NCI-H1092 (cell line): ENCODE measurements around the gene NSF.

Source experiments
- DNase-seq: peaks from one replicate; lab custom pipeline; 2025; lab: John Stamatoyannopoulos, UW

Gene NSF

DNA sequence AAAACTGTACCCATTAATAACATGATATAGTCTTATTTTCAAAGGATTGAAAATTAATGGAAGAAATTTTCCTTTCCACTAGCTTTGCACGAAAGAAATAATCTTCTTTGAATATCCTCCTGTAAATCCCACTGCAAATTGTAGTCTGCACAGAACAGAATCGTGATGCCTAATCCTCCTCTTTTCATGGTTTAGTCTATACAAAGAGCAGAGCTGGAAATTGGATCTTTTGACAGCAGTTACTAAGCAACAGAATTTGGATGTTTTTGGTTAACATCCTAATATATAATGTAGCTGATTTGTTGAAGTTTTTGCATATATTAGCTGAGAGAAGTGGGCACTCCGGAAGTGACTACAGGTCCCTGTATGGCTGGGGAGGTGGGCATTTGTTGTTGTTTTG is 129.4 kb downstream of the NSF start:
- DNase-seq = no peak

DNA sequence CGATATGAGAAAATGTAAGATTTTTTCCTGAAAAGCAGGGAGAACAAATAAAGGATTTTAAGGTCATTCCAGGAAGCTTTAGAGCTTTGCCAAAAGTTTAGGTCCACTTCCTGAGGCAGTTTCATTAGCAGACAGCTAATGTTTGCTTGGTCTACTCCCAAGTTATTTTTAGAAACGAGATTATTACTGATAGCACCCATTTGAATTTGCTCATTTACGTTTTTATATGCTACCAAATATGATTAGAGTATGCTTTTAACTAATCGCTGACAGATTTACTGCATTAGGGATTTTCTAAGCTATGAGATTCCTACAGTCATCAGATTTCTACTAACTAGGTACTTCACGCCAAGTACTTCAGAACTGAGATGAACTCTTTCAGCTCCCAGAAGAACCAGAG is 129.9 kb downstream of the NSF start:
- DNase-seq = no peak

DNA sequence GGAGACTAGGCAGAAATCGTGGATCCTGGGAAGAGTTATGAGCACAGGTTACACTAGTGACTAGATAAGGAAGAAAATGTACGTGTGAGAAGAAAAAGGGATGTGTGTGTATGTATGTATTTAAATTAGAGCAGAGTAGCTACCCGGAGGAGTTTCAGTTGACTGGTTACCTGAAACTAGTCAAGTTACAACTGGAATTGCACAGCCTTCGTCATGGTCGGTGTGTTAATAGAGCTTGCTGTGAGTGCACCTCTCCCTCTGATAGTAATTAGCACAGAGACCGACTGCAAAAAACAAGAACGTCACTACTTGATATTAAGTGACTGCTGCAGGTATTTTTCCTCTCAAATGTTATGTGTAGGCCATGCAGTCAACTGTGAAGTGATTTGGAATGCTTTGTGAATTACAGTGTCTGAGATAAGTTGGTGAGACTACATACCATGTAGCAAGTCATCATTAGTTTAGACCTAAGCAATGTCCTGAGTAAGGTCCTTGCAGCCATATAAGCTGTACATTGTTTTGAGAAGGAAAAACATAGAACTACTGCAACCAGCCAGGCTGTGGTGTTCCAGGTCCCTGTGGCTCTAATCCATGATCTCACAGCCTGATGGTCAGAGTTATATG is 132.3 kb downstream of the NSF start:
- no peak for DNase-seq

DNA sequence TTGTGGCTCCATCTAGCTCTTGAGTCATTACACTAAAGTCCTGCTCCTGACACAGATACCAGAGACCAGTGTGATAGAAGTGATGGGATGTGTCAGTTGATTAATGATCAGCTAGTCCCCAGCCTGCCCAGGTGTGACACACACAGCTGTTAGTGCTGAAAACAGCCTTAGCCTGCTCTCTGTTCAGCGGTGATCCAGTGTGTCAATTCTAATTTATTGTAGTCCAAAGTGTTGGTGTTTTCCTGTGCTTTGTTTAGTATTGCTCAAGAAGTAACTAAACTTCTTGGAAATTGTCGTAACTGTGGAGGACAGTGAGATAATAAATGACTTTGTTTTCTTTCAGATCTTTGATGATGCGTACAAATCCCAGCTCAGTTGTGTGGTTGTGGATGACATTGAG is 135.7 kb downstream of the NSF start:
- no peak for DNase-seq

DNA sequence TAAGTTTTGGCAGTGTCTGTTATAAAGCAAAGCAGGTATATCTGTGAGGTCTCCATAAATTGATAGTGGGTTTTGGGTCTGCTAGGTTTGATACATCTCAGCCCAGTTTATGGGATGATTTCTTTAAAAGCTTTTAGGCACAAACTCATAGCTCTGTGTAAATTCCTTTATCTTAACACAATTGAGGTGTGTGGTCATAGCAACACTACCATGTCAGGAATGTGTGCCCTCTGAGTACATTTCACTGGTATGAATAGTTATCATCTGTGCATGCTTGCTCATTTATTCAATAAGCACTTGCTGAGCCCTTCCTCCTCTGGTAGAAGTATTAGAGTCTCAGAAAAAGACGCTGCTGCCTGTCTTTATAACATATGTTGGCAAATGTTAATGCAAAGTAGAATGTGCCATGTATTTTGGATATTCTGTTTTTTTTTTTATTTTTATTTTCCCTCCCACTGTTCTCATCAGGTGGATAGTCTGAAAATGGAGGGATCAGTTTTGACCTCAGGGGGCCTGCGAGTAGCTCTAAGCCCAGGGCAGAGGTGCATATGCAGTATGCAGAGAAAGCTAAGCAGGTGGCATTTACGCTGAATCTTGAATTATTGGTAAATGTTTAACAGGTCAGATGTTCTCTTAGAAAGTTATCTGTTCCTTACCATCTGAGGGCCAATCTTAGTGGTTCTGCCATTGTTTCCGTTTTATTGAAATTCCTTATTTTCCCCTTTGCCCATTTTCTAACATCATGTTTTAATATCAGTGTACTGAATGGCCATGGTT is 137.3 kb downstream of the NSF start:
- no peak for DNase-seq

DNA sequence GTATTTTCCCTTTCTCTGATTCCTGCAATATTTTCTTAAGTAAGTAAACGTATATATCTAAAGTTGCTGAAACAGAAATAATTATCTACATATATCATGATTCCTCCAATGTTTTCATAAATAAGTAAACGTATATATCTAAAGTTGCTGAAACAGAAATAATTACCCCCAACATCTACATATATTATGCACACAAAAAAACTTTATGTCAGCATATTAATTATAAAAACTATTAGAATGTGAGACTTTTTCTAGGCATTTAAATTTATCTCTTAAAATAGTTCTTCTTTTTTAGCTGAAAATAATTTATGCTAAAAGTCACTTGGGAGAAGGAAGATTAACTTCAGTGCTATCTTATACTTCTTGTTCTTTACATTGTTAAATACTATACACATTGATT is 139.6 kb downstream of the NSF start:
- DNase-seq = no peak

DNA sequence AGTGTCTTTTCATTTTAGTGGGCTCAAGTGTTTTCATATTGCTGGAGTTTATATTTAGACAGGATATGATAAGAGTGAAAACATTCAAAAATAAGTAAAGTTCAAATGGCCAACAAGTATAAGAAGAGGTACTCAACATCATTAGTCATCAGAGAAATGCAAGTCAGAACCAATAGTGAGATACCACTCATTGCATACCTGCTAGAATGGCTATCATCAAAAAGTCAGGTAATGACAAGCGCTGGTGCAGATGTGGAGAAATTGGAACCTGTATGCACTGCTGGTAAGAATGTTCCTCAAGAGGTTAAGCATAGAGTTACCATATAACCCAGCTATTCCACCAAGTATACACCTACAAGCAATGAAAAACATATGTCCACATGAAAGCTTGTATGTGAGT is 140.2 kb downstream of the NSF start:
- DNase-seq = no peak

DNA sequence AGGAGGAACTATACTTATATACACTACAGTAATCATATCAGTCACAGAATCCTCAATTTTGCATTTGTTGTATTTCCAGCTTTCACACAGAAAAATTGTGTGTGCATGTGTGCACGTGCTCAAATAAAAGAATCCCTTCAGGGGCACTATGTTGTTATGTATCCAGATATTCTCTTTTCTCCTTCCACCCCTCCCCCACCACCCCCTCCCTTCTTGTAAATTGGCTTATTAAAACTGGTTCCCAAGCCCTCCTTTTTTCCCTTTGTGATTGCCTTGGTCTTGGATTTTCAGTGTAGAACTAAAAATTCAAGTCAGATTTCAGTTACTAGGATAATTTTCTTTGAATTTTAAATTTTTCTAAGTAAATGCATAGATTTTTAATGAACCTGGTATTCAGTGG is 141.7 kb downstream of the NSF start:
- no peak for DNase-seq

DNA sequence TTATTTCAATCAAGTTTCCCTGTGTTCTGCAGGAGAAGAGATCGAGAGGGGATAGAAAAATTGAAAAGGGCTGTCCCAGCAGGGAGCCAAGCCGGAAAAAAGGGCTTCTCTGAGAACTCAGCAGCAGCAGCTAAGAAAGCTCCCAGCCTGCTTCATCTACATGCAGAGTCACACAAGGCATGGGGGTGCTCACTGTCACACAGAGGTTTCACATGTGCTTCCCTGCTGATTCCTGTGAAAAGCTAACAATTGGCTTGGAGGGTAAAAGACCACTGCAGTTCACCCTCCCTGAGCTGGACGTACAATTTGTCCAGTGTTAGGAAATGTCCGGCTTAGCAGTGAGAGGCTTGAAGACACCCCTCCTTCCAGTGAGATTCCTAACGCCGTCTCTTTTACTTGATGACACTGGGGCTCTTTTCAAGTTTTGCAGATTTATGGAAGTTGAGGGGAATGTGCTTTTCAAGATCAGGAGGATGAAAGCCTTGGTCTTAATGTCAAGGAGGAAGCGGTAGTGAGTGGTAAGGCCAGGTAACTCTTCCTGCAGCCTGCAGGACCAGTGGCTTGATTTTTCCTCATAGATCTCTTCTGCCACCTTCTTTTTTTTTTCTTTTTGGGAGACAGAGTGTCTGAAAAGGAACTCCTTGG is 142.4 kb downstream of the NSF start:
- DNase-seq = no peak

DNA sequence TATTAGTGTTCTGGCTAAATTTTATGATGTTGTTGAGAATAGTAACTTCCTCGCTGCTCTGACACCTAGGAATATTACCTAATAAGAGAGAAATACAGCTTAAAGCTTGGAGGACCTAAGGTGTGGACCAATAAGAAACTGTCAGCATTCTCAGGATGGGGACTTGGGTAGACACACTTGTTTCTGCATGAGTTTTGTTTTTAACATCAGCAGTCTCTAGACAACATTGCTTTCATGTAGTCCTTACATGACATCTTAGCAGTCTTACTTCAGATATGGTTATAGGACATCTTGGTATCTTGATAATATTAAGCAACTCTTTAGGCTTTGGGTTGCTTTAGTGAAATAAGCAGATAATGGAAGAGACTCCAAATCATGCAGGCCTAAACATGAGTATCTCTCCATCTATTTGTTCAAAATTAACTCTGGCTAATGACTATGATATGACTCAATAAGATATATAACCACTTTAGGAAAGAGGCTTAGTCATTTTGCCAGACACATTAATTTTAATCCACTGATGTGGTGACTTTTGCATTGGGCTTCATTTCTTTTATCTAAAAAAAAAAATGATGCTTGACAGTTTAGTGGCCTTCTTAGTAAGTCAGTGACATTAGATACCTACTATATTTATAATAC is 143.5 kb downstream of the NSF start:
- no peak for DNase-seq

DNA sequence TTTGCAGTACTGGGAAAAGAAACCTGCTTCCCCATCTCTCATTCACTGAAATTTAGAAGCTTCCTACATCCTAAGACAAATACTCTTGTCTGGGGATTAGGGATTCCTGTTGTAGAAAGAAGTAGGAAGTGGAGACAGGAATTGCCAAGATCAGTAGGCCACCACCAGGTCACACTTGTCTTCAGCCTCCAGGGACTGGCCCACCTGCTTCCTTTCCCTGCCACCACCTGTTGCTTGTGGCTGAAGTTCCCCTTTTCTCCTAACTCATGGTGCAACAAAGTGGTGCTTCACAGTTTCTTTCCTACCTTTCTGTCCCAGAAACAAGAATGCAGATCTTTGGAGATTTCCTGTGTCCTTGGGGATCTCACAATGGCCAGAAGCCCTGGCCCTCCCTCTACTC is 145.6 kb downstream of the NSF start:
- no peak for DNase-seq

DNA sequence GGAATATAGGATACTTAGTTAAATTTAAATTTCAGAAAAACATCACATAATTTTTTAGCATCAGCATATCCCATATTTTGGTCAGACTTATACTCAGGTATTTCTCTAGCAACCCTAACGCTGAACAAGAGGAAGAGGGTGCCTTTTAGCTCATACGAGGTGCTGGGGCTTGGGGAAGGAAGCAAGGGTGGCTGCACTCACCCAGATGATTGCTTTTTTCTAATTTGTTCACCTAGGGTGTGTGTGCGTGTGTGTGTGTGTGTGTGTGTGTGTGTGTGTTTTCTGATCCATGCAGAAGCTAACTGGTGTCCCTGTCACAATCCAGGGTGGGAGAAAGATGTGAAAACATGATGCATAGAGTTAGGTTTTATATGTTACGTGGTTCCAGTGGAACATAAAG is 146.9 kb downstream of the NSF start:
- DNase-seq = no peak

DNA sequence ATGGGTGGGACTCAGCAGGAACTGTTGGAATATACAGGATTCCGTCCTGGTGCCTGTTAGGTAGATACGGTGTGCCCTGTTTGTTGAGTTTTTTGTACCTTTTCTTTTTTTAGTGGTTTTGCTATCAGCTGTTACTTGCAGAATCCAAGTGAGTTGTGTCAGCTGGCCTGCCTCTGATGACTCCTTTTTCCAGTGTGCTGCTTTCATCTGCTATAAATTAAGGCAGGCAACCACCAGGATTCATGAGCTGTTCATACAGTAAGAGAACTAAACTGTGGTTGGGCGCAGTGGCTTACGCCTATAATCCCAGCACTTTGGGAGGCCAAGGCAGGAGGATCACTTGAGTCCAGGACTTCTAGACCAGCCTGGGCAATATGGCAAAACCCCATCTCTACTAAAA is 148.1 kb downstream of the NSF start:
- no peak for DNase-seq

DNA sequence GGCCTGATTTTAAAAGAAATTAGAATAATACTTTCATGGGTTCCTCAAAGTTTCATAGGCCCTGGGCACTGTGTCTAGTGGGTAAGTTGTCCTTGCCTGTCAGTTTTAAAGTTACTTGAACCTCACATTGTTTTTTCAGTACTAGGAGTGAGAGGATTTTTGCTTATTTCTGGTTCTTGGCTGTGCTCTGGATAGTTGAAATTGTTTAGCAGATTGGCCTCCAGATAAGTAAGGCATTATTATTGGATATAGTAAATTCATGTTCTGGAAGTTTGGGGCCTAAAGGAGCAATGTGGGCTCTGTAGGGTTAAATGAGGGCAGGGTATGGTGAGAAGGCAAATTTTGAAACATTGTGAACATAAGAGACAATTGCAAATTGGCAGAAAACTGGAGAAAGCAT is 149.5 kb downstream of the NSF start:
- DNase-seq = no peak

DNA sequence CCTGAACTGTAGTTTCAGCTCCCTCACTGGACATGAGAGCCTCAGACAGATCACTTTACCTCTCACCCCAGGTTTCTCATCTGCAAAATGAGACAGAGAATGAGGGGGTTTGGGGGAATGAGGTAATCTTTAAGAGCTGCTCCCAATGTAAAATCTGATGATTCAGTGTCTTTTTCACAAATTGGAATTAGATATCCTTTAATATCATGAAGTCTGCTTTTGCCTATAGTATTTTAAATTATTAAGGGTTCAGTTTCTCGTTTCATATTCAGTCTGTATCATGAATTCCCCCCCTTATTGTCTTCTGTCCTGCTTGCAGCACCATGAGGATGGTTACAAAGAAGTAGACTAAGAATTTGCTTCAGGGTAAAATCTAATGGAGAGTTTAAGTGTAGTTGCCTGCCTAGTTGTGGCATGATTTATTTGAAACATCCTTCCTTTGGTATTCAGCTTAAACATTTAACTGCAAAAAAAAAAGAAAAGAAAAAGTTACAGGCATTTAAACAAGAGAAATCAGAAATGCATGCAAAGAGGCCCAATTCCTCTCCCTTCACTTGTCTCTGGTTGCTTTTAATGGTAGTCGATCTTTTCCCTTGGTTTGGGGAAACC is 150.8 kb downstream of the NSF start:
- DNase-seq = no peak

DNA sequence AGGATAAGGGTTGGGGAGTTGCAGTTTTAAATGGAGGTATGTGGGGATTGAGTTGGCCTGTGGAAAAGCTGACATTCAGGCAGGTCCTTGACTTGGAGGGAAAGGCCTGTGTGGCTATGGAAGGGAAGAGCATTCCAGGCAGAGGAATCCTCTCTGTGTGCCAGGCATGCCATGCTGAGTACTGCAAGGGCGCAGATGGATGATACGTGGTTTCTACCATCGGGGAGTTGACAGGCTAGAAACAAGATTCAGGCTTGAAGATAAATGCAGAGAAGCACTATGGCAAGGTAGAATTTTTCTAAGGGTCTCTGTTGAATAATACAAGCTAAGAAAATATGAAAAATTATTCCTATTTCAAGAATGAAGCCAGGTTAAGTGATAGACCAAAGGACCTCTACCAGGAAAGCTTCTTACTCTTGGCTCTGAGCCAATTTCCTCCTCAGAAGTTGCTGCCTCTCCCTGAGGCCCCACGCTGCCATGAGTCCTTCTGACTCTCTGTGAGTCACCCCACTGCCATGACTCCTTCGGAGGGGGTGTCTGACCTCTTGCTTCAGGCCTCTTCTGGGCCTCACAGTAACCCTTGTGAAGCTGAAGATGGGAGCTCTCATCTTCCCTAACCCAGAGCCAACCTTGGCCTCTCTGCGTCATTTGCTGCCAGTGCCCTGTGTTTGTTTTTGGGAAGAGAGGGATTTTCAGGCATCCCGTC is 152.2 kb downstream of the NSF start:
- DNase-seq = no peak

DNA sequence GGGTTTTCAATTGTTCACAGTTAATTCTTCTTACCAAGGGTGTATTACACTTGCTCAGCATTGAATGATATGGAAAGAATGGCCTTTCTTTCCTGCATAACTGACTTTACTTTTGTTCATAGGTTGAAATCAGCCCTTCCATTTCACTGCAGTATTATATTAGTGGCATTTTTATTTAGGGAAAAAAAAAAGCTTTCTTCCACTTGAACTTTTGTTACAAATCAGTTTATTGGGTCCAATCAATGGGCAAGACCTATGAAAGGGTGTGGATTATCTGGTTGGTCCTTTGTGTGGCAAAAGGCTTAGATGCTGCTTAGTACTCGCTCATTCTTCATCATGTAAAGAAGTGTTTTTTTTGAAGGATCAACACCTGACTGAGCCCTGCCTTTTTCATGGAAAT is 154.0 kb downstream of the NSF start:
- DNase-seq = no peak

DNA sequence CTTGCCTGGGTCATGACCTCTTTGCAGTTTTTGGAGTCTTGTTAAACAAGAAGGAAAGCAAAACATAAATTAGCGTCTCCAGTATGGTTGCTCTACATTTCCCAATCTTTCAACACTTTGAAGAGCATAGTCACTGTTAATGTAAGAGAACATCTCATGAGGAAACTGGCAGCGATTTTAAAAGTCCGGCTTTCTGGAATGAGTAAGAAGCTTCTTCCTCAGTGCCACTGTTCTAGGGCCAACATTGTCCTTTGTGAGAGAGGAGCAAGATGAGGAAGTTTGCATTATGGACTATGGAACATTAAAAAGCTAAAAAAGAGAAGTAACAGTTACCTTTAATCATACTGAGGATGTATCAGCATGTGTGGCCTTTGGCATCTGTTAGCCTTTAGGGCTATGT is 154.9 kb downstream of the NSF start:
- DNase-seq = no peak

DNA sequence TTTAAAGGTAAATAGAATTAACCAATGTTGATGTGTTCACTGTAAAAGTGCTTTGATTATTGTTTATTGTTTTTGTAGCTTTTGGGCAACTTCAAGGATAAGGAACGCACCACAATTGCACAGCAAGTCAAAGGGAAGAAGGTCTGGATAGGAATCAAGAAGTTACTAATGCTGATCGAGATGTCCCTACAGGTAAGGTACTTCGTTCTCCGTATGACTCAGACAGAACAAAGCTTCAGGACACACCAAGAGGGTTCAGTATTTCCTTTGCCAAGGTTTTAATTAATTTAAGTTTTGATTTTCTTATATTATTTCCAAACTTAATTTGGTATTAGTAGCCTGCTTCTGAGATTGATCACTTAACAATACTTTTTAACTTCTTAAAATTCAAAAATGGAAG is 161.0 kb downstream of the NSF start:
- no peak for DNase-seq

DNA sequence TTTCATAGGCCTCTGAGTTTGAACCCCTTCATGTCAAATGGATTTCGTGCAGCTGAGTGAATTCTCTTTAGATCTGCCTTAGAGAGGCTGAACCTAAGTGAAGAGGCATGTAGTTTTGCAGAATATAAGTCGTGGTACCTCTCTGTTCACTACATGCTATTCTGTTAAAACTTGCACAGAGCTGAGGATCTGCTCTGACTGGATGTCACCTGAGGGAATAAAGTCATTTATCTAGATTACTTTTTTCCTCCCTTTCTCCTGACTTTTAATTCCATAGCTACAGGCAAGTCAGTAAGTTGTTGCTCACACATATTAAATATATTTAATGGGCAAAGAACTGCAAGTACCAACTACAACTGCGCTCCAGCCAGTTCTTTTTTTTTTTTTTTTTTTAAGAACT is 163.3 kb downstream of the NSF start:
- no peak for DNase-seq

DNA sequence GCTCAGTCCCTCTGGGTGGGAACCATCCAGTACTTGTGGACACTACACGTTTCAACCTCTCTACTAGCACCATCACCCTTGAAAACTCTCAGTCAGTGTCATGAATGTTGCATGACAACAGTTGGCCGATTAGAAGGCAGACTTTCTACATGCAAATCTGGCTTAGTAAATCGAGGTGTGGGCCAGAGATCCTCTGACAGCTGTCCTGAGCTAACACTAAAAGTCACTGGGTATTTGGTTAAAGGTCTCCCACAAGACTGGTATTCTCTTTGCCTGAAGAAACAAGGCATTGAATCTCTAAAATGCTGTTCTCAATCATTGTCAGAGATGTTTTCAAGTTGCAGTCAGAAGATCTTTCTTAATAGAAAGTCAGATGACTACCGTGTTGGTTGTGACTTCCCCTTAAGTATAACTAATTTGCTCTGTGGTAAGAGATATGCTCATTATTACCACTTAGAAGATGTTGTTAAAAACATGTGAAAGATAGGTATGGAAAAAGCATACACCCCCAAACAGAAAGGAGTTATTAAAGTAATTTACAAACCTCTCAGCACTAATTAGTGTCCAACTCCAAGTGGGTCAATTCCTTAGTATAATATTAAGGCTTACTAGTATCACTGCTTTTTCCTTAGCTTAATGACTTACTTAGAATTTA is 165.7 kb downstream of the NSF start:
- DNase-seq = no peak

DNA sequence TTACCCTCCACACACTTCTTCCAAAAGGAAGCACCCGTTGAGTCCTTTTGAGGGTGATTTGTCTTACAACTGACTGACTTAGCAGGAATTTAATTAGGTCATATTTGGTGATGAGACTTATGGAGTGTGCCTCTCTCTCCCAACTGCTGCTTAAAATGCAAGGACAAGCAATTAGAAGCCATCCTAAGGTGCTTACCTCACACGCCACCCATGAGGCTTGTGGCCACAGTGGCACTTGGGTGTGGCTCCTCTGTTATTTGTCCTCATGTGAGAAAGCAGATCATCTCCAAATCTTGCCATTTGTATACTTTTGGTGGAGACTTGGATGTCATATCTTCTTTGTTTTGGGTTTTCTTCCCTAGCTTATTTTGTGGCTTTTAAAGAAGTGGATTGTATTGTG is 166.4 kb downstream of the NSF start:
- DNase-seq = no peak
